IgD-negative memory B cell (primary cell): ENCODE results near the gene DPM1. TPM values are rescaled to one million over a fixed set of nuclear protein-coding genes. Genes with fewer than 3 reads are reported as not detected.

ENCODE experiments used
- H3K27ac Mint-ChIP-seq, 3 donors: one replicate each; pipeline ENCODE4 v1.8.0; 2020 to 2022; ENCODE audit warnings: mild to moderate bottlenecking in 3 of 3, mixed read lengths in 3 of 3, moderate library complexity in 1 of 3
- H3K27me3 Mint-ChIP-seq: one replicate; pipeline ENCODE4 v1.8.0; 2021; ENCODE audit warnings: mixed read lengths
- H3K36me3 Mint-ChIP-seq: one replicate; pipeline ENCODE4 v1.8.0; 2020; ENCODE audit warnings: mild to moderate bottlenecking, mixed read lengths
- H3K4me1 Mint-ChIP-seq, 3 donors: one replicate each; pipeline ENCODE4 v1.8.0; 2020 to 2022; ENCODE audit warnings: mixed read lengths in 3 of 3, mild to moderate bottlenecking in 1 of 3
- H3K4me3 Mint-ChIP-seq, 4 donors: one replicate each; pipeline ENCODE4 v1.8.0; 2020 to 2022; ENCODE audit warnings: mild to moderate bottlenecking in 4 of 4, mixed read lengths in 4 of 4, moderate library complexity in 3 of 4
- H3K9me3 Mint-ChIP-seq, 3 donors: one replicate each; pipeline ENCODE4 v1.8.0; 2020 to 2021; ENCODE audit warnings: mixed read lengths in 3 of 3, mild to moderate bottlenecking in 1 of 3
- polyA plus RNA-seq: library from polyadenylated mRNA; unstranded; fragments of 300-500 nt; fragmentation: Illumina TruSeq; gene quantifications from one replicate; pipeline ENCODE4 v1.2.3, GENCODE V29; 2021

DPM1 gene
- polyA plus RNA-seq, 1 donor from 2014 or later = 62.1 TPM

GRCh38 chr20:50909413-50909812 is 48.9 kb downstream of the DPM1 start:
- H3K9me3 Mint-ChIP-seq = no peaks in the 10 kb centered on the region
- H3K27me3 Mint-ChIP-seq = no peaks in the 10 kb centered on the region
- no peak overlapping the region for H3K4me3 Mint-ChIP-seq
- H3K4me1 Mint-ChIP-seq = peaks cover 41 to 53% (median 44%) of the 10 kb centered on the region in 3 donors
- peak overlapping the region; percentile 72 to 96 (median 80) for H3K27ac Mint-ChIP-seq
- peaks cover 4% of the 10 kb centered on the region for H3K36me3 Mint-ChIP-seq

GRCh38 chr20:50904067-50904570 is 54.2 kb downstream of the DPM1 start:
- Mint-ChIP-seq H3K4me1 (peaks cover 27 to 31% (median 30%) of the 10 kb centered on the region in 3 donors), H3K27ac (peak overlapping the region; percentile 53 to 71 (median 60)), H3K4me3 (peak overlapping the region in 1 of 4 donors; percentile 37), H3K9me3 (no peaks in the 10 kb centered on the region), H3K27me3 (no peaks in the 10 kb centered on the region), H3K36me3 (no peaks in the 10 kb centered on the region)

DNA sequence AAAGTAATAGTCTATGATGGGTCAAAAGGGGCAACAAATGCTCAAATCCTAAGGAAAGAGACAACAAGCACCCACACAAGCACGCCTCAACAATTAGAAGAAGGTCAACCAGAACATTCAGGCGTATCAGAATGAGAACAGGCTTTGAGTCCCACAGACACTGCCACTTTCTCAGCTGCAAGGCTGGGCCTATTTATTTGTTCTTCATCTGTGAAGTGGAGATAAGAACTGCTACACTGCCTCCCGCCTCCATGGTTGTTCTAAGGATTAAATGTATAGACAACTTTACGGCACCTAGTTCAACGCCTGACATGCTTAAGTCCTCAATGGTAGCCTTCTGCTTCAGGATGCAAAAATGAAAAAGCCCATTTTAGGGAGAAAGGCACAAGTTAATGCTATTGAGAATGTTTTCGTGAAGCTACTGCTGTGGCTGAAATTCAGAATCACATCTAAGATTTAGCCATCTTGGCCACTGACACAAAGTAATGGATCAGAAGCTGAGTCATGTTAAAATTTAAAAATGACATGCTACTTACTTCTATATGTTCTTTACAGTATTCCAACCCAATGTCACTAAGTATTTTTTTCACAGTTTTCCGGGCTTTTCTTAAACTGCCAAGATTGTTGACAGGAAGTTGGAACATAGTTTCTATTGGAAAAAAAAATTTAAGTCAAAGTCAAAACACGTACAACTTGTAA is 54.8 kb downstream of the DPM1 start:
- H3K4me1 Mint-ChIP-seq = peaks cover 26 to 31% (median 30%) of the 10 kb centered on the region in 3 donors

GRCh38 chr20:50901301-50901700 is 57.0 kb downstream of the DPM1 start:
- Mint-ChIP-seq H3K4me3 (no peak overlapping the region), H3K4me1 (peaks cover 23 to 31% (median 27%) of the 10 kb centered on the region in 3 donors), H3K36me3 (peaks cover 2% of the 10 kb centered on the region), H3K9me3 (no peaks in the 10 kb centered on the region), H3K27ac (peak overlapping the region in 1 of 3 donors; percentile 68), H3K27me3 (no peaks in the 10 kb centered on the region)

More for the DNA sequence above, 54.8 kb downstream of the DPM1 start:
- Mint-ChIP-seq H3K4me3 (peak overlapping the region in 1 of 4 donors; percentile 37), H3K27me3 (no peaks in the 10 kb centered on the region), H3K36me3 (no peaks in the 10 kb centered on the region), H3K27ac (peak overlapping the region; percentile 39 to 65 (median 60)), H3K9me3 (no peaks in the 10 kb centered on the region)

- Mint-ChIP-seq H3K27ac (peak overlapping the region in 1 of 3 donors; percentile 5), H3K9me3 (no peaks in the 10 kb centered on the region), H3K36me3 (peaks cover 2% of the 10 kb centered on the region), H3K27me3 (no peaks in the 10 kb centered on the region), H3K4me1 (peaks cover 22 to 28% (median 23%) of the 10 kb centered on the region in 3 donors), H3K4me3 (no peak overlapping the region)
These were observed 58.1 kb downstream of the DPM1 start for GRCh38 chr20:50900261-50900660.

- Mint-ChIP-seq H3K36me3 (peaks cover 2% of the 10 kb centered on the region), H3K27ac (peak overlapping the region in 1 of 3 donors; percentile 31), H3K27me3 (no peaks in the 10 kb centered on the region), H3K4me3 (no peak overlapping the region), H3K9me3 (no peaks in the 10 kb centered on the region), H3K4me1 (peaks cover 11 to 15% (median 11%) of the 10 kb centered on the region in 3 donors)
These were observed 59.9 kb downstream of the DPM1 start for GRCh38 chr20:50898475-50898874.

- Mint-ChIP-seq H3K9me3 (no peaks in the 10 kb centered on the region), H3K4me3 (no peak overlapping the region), H3K27me3 (no peaks in the 10 kb centered on the region), H3K36me3 (peaks cover 4% of the 10 kb centered on the region), H3K27ac (no peak overlapping the region), H3K4me1 (peaks cover 10 to 21% (median 15%) of the 10 kb centered on the region in 3 donors)
These were observed 63.1 kb downstream of the DPM1 start for GRCh38 chr20:50895111-50895830.

GRCh38 chr20:50893620-50894019 is 64.7 kb downstream of the DPM1 start:
- Mint-ChIP-seq H3K9me3 (no peaks in the 10 kb centered on the region), H3K4me1 (peaks cover 12 to 21% (median 19%) of the 10 kb centered on the region in 3 donors), H3K4me3 (no peak overlapping the region), H3K27ac (peak overlapping the region in 2 of 3 donors; percentile 54 to 83), H3K36me3 (peaks cover 4% of the 10 kb centered on the region), H3K27me3 (no peaks in the 10 kb centered on the region)

DNA sequence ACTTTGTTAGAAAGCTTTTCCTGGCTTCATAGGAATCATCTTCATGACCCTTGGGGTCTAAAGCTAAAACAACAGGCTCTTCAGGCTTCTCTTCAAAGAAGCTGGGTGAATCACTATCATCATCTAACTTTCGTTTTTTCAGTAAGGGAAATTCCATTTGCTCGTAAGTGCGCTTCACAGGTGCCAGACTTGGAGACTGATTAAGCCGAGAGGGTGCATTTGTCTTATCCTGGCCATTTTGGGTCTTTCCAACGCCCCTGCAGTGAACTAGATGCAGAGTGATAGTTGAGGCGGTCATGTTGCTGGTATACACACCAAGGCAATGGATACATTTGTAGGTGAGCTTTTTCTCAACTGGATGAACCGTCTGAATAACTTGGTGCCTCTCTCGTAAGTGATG is 65.9 kb downstream of the DPM1 start:
- Mint-ChIP-seq H3K4me3 (peak overlapping the region in 2 of 4 donors; percentile 19 to 71), H3K36me3 (peaks cover 2% of the 10 kb centered on the region), H3K27me3 (no peaks in the 10 kb centered on the region), H3K9me3 (no peaks in the 10 kb centered on the region), H3K27ac (peak overlapping the region in 2 of 3 donors; percentile 46 to 94), H3K4me1 (peaks cover 10 to 21% (median 20%) of the 10 kb centered on the region in 3 donors)

- H3K4me3 Mint-ChIP-seq = no peak overlapping the region
- peaks cover 2% of the 10 kb centered on the region for H3K36me3 Mint-ChIP-seq
- no peaks in the 10 kb centered on the region for H3K9me3 Mint-ChIP-seq
- H3K27ac Mint-ChIP-seq = peak overlapping the region in 2 of 3 donors; percentile 46 to 56
- no peaks in the 10 kb centered on the region for H3K27me3 Mint-ChIP-seq
- peaks cover 10 to 21% (median 20%) of the 10 kb centered on the region in 3 donors for H3K4me1 Mint-ChIP-seq
These were observed 67.2 kb downstream of the DPM1 start for GRCh38 chr20:50891138-50891537.

DNA sequence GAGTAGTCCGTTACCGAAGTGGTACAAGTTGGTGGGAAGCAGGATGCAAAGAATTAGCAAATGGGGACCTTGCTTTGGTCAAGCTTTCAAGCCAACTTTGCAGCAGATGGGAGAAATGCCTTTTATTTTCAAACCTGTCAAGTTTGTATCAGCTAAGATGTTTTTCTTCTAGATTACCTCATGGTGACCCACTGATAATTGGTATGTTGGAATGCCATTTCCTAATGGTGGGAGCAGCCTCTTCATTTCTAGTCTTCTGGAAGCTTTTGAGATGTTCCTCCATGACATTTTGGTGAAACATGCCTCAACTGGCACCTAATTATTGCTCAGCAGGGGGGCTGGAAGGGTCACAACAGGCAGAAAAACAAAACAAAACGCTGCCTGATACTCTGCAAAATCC is 70.8 kb downstream of the DPM1 start:
- Mint-ChIP-seq H3K9me3 (no peaks in the 10 kb centered on the region), H3K27me3 (no peaks in the 10 kb centered on the region), H3K4me3 (no peak overlapping the region), H3K4me1 (peaks cover 4 to 17% (median 11%) of the 10 kb centered on the region in 3 donors), H3K27ac (peak overlapping the region in 2 of 3 donors; percentile 59 to 78), H3K36me3 (peaks cover 2% of the 10 kb centered on the region)

DNA sequence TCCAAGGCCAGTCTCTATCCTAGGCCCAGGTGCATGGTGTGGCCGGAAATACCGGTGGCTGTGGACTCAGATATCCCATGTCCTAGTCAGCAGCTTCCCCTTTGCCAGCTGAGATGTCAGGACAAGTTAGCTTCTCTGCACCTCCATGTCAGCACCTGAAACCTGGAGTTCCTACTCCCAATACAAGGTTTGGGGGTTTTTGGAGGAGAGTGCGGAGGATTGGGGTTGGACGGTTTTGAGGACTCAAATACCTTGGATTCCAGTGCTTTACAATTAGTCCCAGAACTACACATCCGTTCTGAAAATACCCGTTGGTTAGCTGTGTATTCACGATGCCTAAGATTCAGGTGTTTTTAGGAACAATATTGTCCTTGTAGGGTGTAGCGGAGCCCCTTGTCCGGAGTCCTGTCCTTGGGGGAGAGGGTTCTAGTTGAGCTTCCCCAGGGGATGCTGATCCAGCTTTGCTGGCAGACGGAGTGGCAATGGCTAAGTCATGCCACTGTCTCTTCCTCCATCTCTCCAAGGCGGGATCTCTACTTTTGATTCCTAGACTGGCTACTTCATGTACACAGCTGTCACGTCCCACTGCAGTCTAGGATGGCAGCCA is 72.0 kb downstream of the DPM1 start:
- Mint-ChIP-seq H3K4me3 (no peak overlapping the region), H3K4me1 (peaks cover 4 to 6% (median 5%) of the 10 kb centered on the region in 3 donors), H3K9me3 (no peaks in the 10 kb centered on the region), H3K36me3 (peaks cover 4% of the 10 kb centered on the region), H3K27ac (peak overlapping the region in 2 of 3 donors; percentile 32 to 62), H3K27me3 (no peaks in the 10 kb centered on the region)

- no peak overlapping the region for H3K4me3 Mint-ChIP-seq
- no peaks in the 10 kb centered on the region for H3K9me3 Mint-ChIP-seq
- peak overlapping the region in 1 of 3 donors; percentile 32 for H3K27ac Mint-ChIP-seq
- peaks cover 4 to 5% (median 4%) of the 10 kb centered on the region in 3 donors for H3K4me1 Mint-ChIP-seq
- peaks cover 4% of the 10 kb centered on the region for H3K36me3 Mint-ChIP-seq
- no peaks in the 10 kb centered on the region for H3K27me3 Mint-ChIP-seq
These were observed 72.6 kb downstream of the DPM1 start for GRCh38 chr20:50885781-50886180.

DNA sequence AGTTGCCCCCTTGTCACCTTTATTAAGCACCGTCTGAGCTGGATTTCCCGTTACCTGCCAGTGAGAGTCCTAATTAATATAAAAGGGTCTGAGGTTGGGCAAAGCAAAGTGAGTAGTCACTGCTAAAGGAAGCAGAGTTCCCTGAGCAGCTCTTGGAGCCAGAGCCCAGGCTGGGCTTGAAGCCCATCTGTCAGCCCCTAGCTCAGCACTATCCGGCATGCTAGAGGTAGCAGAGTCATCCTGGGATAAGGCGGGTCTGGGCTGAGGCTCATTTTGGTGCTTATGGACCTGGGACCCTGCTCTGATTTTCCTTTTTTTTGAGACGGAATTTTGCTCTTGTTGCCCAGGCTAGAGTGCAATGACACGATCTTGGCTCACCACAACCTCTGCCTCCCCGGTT is 73.3 kb downstream of the DPM1 start:
- no peaks in the 10 kb centered on the region for H3K9me3 Mint-ChIP-seq
- no peaks in the 10 kb centered on the region for H3K27me3 Mint-ChIP-seq
- no peak overlapping the region for H3K4me3 Mint-ChIP-seq
- peaks cover 0 to 4% (median 2%) of the 10 kb centered on the region in 3 donors for H3K4me1 Mint-ChIP-seq
- peak overlapping the region in 2 of 3 donors; percentile 14 to 71 for H3K27ac Mint-ChIP-seq
- peaks cover 4% of the 10 kb centered on the region for H3K36me3 Mint-ChIP-seq
